Stomach (tissue), 9 donors: ENCODE measurements around the gene ATP1B1. TPM values are rescaled to one million over a fixed set of nuclear protein-coding genes. Genes with fewer than 3 reads are reported as not detected.

Experiments used
- DNase-seq, 2 donors: peaks; one replicate each; pipeline versions ENCODE4 v3.0.0 to v3.0.0-alpha.2; 2013 to 2019
- H3K27ac ChIP-seq, 5 donors: fragments of 200-600 bp in 4 of 5; sonication (generic) in 4 of 5; one replicate each; pipeline ENCODE4 v1.5.1; 2013 to 2019; ENCODE audit warnings: mild to moderate bottlenecking in 1 of 5, moderate library complexity in 1 of 5
- H3K27me3 ChIP-seq, 3 donors: fragments of 200-600 bp; sonication (generic); one replicate each; pipeline ENCODE4 v1.5.1; 2017 to 2019; ENCODE audit warnings: mixed run types in 1 of 3
- H3K36me3 ChIP-seq, 4 donors: fragments of 200-600 bp; sonication (generic); 1 replicate in 3 of 4; 2 replicates in 1 of 4; pipeline ENCODE4 v1.5.1; 2016 to 2019
- H3K4me1 ChIP-seq, 4 donors: fragments of 200-600 bp; sonication (generic); one replicate each; pipeline ENCODE4 v1.5.1; 2016 to 2019
- H3K4me3 ChIP-seq, 4 donors: fragments of 200-600 bp; sonication (generic) in 3 of 4; one replicate each; pipeline ENCODE4 v1.5.1; 2016 to 2019; ENCODE audit warnings: mild to moderate bottlenecking in 1 of 4
- H3K9me3 ChIP-seq, 4 donors: fragments of 200-600 bp; sonication (generic); one replicate each; pipeline ENCODE4 v1.5.1; 2016 to 2019
- CTCF ChIP-seq, 7 experiments: fragments of 450-650 bp in 4 of 7; fragments of 200-600 bp in 3 of 7; sonication (generic) in 3 of 7; IDR thresholded peaks; one replicate each; pipeline ENCODE4 v1.5.1; 2016 to 2019; ENCODE audit warnings: antibody characterized with exemption in 7 of 7, control low read depth in 2 of 7, mild to moderate bottlenecking in 1 of 7
- EP300 ChIP-seq: sonication (generic); formaldehyde crosslinking; IDR thresholded peaks from one replicate; pipeline ENCODE4 v1.6.1; 2017; ENCODE audit warnings: antibody characterized with exemption
- POLR2A ChIP-seq, 4 donors: fragments of 450-650 bp; IDR thresholded peaks; one replicate each; pipeline ENCODE4 v1.6.1; 2016; ENCODE audit warnings: antibody characterized with exemption in 4 of 4, control low read depth in 2 of 4, mild to moderate bottlenecking in 1 of 4, moderate library complexity in 1 of 4
- POLR2AphosphoS5 ChIP-seq, 3 donors: sonication (generic); formaldehyde crosslinking; IDR thresholded peaks; one replicate each; pipeline ENCODE4 v1.6.1; 2016; ENCODE audit warnings: antibody characterized with exemption in 3 of 3
- WGBS, 5 donors: extraction: QIAGEN DNeasy Blood & Tissue Kit in 3 of 5; methylation state at CpG; one replicate each; pipeline versions ENCODE4 v1.1.5 to v1.1.7; 2013 to 2018; 5-methylcytosine and 5-hydroxymethylcytosine counted together
- intact Hi-C: fragments of 100-400 bp; cut with DNase I; formaldehyde crosslinking; loops from one replicate; pipeline ENCODE4 v1.15.1; 2023; ENCODE audit warnings: low total_unique reads
- polyA plus RNA-seq, 3 donors: library from polyadenylated mRNA; stranded (reverse); fragments of 200-250 nt; gene quantifications; one replicate each; pipeline ENCODE4 v1.2.3, GENCODE V29; 2013
- total RNA-seq, 5 donors: library from RNA; depleted of rRNA; stranded (reverse); fragments of >200 nt; gene quantifications; one replicate each; pipeline versions ENCODE4 v1.1.0 to v1.2.3, GENCODE V29; 2014 to 2016
- donor health status: healthy with polysubstance abuse.
- donor health status: Bipolar disorder and iron deficiency.
- donor health status: healthy.

The ATP1B1 gene
- total and polyA plus RNA-seq, 8 donors: 59.9 to 507 (median 146) TPM

GRCh38 chr1:169060919-169061639, 45.4 kb upstream of the ATP1B1 start:
- no peak overlapping the region for H3K4me3 ChIP-seq
- 32 to 59% (median 56%) methylated on average over 4 of the region's 4 CpGs for WGBS, 5 donors
- intact Hi-C loops: no loop called here
- no peaks in the 10 kb centered on the region for H3K36me3 ChIP-seq
- TF ChIP-seq POLR2A (IDR thresholded peaks at IDR 0.05): no peak
- TF ChIP-seq CTCF (IDR thresholded peaks at IDR 0.05): no peak
- TF ChIP-seq EP300: no peak
- no peak for TF ChIP-seq POLR2AphosphoS5 (IDR thresholded peaks at IDR 0.05)
- H3K27me3 ChIP-seq: no peaks in the 10 kb centered on the region
- H3K4me1 ChIP-seq: peaks cover 0 to 15% (median 11%) of the 10 kb centered on the region in 4 donors
- H3K9me3 ChIP-seq: peaks cover 0 to 18% (median 7%) of the 10 kb centered on the region in 4 donors
- H3K27ac ChIP-seq: no peak overlapping the region
- no peak for DNase-seq

GRCh38 chr1:169062152-169062551, 44.3 kb upstream of the ATP1B1 start:
- peaks cover 0 to 22% (median 10%) of the 10 kb centered on the region in 4 donors for H3K9me3 ChIP-seq
- DNase-seq: no peak
- TF ChIP-seq EP300 (no peak), CTCF (IDR thresholded peaks at IDR 0.05) (no peak), POLR2AphosphoS5 (IDR thresholded peaks at IDR 0.05) (no peak), POLR2A (IDR thresholded peaks at IDR 0.05) (no peak)
- no peaks in the 10 kb centered on the region for H3K36me3 ChIP-seq
- no peak overlapping the region for H3K27ac ChIP-seq
- no peaks in the 10 kb centered on the region for H3K27me3 ChIP-seq
- no peak overlapping the region for H3K4me3 ChIP-seq
- H3K4me1 ChIP-seq: peaks cover 0 to 15% (median 11%) of the 10 kb centered on the region in 4 donors
- intact Hi-C loops: no loop called here

- DNase-seq: no peak
- Histone ChIP-seq H3K27me3 (no peaks in the 10 kb centered on the region), H3K36me3 (no peaks in the 10 kb centered on the region), H3K4me1 (peaks cover 0 to 13% (median 10%) of the 10 kb centered on the region in 4 donors), H3K9me3 (peaks cover 0 to 27% (median 12%) of the 10 kb centered on the region in 4 donors), H3K27ac (no peak overlapping the region), H3K4me3 (no peak overlapping the region)
- WGBS, 5 donors: 86 to 92% (median 89%) methylated on average over 7 of the region's 7 CpGs
- TF ChIP-seq EP300 (no peak), POLR2AphosphoS5 (IDR thresholded peaks at IDR 0.05) (no peak), POLR2A (IDR thresholded peaks at IDR 0.05) (no peak), CTCF (IDR thresholded peaks at IDR 0.05) (no peak)
- intact Hi-C loops: no loop called here
Observed at GRCh38 chr1:169064103-169064502, 42.4 kb upstream of the ATP1B1 start.

- no peak overlapping the region for H3K27ac ChIP-seq
- no peaks in the 10 kb centered on the region for H3K36me3 ChIP-seq
- WGBS, 5 donors: 58 to 69% (median 66%) methylated on average over 2 of the region's 2 CpGs
- intact Hi-C loops: no loop called here
- DNase-seq: no peak
- H3K9me3 ChIP-seq: peaks cover 0 to 9% (median 4%) of the 10 kb centered on the region in 4 donors
- H3K27me3 ChIP-seq: no peaks in the 10 kb centered on the region
- TF ChIP-seq CTCF (IDR thresholded peaks at IDR 0.05) (no peak), POLR2A (IDR thresholded peaks at IDR 0.05) (no peak), POLR2AphosphoS5 (IDR thresholded peaks at IDR 0.05) (no peak), EP300 (no peak)
- peaks cover 0 to 9% (median 2%) of the 10 kb centered on the region in 4 donors for H3K4me1 ChIP-seq
- H3K4me3 ChIP-seq: no peak overlapping the region
Observed at GRCh38 chr1:169070547-169070946, 35.9 kb upstream of the ATP1B1 start.
